ENCODE data around the gene FES. TPM values are rescaled to one million over a fixed set of nuclear protein-coding genes. Genes with fewer than 3 reads are reported as not detected.

The FES gene
- total RNA-seq, 1 donor from 2014 or later, result 65.1 TPM

GRCh38 chr15:90909976-90910375 lies 25.7 kb downstream of the FES start:
- TF ChIP-seq, protein P1, sequence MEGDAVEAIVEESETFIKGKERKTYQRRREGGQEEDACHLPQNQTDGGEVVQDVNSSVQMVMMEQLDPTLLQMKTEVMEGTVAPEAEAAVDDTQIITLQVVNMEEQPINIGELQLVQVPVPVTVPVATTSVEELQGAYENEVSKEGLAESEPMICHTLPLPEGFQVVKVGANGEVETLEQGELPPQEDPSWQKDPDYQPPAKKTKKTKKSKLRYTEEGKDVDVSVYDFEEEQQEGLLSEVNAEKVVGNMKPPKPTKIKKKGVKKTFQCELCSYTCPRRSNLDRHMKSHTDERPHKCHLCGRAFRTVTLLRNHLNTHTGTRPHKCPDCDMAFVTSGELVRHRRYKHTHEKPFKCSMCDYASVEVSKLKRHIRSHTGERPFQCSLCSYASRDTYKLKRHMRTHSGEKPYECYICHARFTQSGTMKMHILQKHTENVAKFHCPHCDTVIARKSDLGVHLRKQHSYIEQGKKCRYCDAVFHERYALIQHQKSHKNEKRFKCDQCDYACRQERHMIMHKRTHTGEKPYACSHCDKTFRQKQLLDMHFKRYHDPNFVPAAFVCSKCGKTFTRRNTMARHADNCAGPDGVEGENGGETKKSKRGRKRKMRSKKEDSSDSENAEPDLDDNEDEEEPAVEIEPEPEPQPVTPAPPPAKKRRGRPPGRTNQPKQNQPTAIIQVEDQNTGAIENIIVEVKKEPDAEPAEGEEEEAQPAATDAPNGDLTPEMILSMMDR (IDR thresholded peaks at IDR 0.05), result no peak
- Histone ChIP-seq H3K4me1 (no peaks in the 10 kb centered on the region), H3K36me3 (peaks cover 87 to 92% of the 10 kb centered on the region in 2 donors), H3K27me3 (no peaks in the 10 kb centered on the region), H3K4me3 (no peak overlapping the region), H3K27ac (no peak overlapping the region), H3K9me3 (no peaks in the 10 kb centered on the region)
- DNase-seq (ENCODE audit: low spot score in 2 of 2), result no peak
- intact Hi-C loops (cut with DNase I), result no loop called here

GRCh38 chr15:90910441-90911301 lies 26.4 kb downstream of the FES start:
- intact Hi-C loops (cut with DNase I), result no loop called here
- Histone ChIP-seq H3K27ac (no peak overlapping the region), H3K4me1 (no peaks in the 10 kb centered on the region), H3K9me3 (no peaks in the 10 kb centered on the region), H3K4me3 (no peak overlapping the region), H3K27me3 (no peaks in the 10 kb centered on the region), H3K36me3 (peaks cover 87% of the 10 kb centered on the region in 2 donors)
- DNase-seq (ENCODE audit: low spot score in 2 of 2), result no peak
- TF ChIP-seq, protein P1 (IDR thresholded peaks at IDR 0.05), result no peak

DNA sequence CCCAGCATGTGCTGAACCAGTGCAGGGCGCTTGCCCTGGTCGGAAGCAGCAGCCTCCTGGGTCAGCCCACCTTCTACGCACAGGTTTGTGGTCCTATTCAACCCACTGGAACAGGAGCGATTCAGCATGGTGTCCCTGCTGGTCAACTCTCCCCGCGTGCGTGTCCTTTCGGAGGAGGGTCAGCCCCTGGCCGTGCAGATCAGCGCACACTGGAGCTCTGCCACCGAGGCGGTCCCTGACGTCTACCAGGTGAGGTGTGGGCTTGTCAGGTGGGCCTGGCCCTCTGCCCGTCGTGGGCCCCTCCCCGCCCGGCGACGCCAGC lies 27.0 kb downstream of the FES start:
- Histone ChIP-seq H3K27me3 (no peaks in the 10 kb centered on the region), H3K27ac (no peak overlapping the region), H3K4me1 (no peaks in the 10 kb centered on the region), H3K36me3 (peaks cover 86 to 87% of the 10 kb centered on the region in 2 donors), H3K4me3 (no peak overlapping the region), H3K9me3 (no peaks in the 10 kb centered on the region)
- no peak for DNase-seq (ENCODE audit: low spot score in 2 of 2)
- TF ChIP-seq, protein P1 (IDR thresholded peaks at IDR 0.05), result no peak
- intact Hi-C loops (cut with DNase I), result no loop called here

DNA sequence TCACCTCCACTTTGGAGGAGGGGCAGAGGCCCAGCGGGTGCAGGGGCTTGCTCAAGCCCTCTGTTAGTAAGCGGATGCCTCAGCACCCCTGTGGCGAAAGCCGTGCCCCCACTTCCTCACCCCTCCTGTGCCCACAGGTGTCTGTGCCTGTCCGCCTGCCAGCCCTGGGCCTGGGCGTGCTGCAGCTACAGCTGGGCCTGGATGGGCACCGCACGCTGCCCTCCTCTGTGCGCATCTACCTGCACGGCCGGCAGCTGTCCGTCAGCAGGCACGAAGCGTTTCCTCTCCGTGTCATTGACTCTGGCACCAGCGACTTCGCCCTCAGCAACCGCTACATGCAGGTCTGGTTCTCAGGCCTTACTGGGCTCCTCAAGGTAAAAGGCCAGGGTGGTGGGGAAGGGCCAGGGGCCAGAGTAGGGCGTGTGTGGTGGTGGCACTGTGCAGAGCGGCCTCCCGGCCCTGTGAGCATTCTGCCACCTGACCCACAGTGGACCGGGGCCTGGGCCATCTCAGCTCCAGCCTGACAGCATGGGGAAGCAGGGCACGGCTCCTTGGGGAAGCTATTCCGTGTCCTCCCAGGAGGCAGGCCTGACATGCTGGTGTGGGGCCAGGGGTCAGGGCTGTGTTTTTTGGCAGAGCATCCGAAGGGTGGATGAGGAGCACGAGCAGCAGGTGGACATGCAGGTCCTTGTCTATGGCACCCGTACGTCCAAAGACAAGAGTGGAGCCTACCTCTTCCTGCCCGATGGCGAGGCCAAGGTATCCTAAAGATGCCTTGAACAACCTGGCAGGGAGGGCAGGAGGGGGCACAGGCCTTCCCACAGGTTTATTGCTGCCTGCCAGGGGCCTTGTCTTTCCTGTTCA lies 27.8 kb downstream of the FES start:
- no peak for DNase-seq (ENCODE audit: low spot score in 2 of 2)
- Histone ChIP-seq H3K27me3 (no peaks in the 10 kb centered on the region), H3K4me3 (no peak overlapping the region), H3K4me1 (no peaks in the 10 kb centered on the region), H3K9me3 (no peaks in the 10 kb centered on the region), H3K36me3 (peaks cover 86 to 88% of the 10 kb centered on the region in 2 donors), H3K27ac (no peak overlapping the region)
- intact Hi-C loops (cut with DNase I), result no loop called here
- TF ChIP-seq, protein P1 (IDR thresholded peaks at IDR 0.05), result no peak

DNA sequence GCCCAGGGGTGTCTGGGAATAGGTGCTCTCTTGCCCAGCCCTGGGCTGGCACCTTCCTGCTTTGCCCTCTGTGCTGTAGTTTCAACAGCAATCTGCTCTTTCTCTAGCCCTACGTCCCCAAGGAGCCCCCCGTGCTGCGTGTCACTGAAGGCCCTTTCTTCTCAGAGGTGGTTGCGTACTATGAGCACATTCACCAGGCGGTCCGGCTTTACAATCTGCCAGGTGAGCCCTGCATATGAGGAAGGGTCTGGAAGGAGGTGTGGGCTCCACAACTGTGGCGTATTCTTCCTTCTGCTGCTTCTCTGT lies 28.4 kb downstream of the FES start:
- Histone ChIP-seq H3K4me1 (no peaks in the 10 kb centered on the region), H3K27me3 (no peaks in the 10 kb centered on the region), H3K36me3 (peaks cover 84 to 88% of the 10 kb centered on the region in 2 donors), H3K4me3 (no peak overlapping the region), H3K27ac (no peak overlapping the region), H3K9me3 (no peaks in the 10 kb centered on the region)
- TF ChIP-seq, protein P1 (IDR thresholded peaks at IDR 0.05), result no peak
- intact Hi-C loops (cut with DNase I), result no loop called here
- DNase-seq (ENCODE audit: low spot score in 2 of 2), result no peak

Data from ascending aorta (tissue), 2 donors.